Glomerular endothelial cell (primary cell): ENCODE data around the gene PLPPR2. TPM values are rescaled to one million over a fixed set of nuclear protein-coding genes. Genes with fewer than 3 reads are reported as not detected.
"Not testable (repeated sequence)": the region's sequence is repeated elsewhere in the genome, so short reads cannot be mapped to it uniquely, and the experiment has no call there.

Experiments used
- DNase-seq: peaks from one replicate; pipeline ENCODE4 v3.0.0-alpha.2; 2011; ENCODE audit warnings: low read depth, low spot score; ENCODE audit errors: extremely low read depth
- total RNA-seq: library from RNA; depleted of rRNA; stranded (reverse); fragments of >200 nt; gene quantifications from 2 replicates; pipeline ENCODE4 v1.2.3, GENCODE V29; 2015

Gene PLPPR2
- total RNA-seq, 1 donor from 2014 or later, result 47.7 TPM

DNA sequence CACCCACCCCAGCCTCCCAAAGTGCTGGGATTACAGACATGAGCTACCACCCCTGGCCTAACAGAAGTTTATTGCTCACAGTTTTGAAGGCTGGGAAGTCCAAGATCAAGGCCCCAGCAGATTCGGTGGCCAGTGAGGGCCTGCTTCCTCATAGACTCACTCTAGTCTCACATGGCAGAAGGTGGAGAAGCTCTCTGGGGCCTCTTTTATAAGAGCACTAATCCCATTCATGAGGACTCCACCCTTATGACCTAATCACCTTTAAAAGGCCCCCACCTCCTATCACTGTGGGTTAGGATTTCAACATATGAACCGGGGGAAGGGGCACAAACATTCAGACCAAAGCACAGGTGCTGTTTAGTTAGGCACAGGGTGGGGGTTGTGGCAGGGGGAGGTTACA lies 12.3 kb downstream of the PLPPR2 start:
- no peak for DNase-seq

DNA sequence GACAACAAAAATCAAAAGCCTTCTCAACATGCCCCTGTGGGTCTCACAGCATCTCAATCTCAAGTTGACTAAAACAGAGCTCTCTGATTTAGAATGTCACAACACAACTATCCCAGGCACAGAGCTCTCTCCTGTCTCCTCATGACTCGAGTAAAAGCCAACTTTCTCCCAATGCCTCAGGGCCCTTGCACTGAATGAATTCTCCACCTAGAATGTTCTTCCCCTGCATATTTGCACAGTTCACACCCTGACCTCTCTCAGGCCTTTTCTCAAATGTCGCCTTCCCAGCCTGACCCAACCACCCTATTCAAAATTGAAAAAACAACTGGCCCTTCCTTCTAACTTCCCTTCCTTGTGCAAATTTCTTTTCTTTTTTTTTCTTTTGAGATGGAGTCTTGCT lies 15.5 kb downstream of the PLPPR2 start:
- no peak for DNase-seq

- no peak for DNase-seq
Measured at GRCh38 chr19:11373166-11373884, 18.1 kb downstream of the PLPPR2 start.

DNA sequence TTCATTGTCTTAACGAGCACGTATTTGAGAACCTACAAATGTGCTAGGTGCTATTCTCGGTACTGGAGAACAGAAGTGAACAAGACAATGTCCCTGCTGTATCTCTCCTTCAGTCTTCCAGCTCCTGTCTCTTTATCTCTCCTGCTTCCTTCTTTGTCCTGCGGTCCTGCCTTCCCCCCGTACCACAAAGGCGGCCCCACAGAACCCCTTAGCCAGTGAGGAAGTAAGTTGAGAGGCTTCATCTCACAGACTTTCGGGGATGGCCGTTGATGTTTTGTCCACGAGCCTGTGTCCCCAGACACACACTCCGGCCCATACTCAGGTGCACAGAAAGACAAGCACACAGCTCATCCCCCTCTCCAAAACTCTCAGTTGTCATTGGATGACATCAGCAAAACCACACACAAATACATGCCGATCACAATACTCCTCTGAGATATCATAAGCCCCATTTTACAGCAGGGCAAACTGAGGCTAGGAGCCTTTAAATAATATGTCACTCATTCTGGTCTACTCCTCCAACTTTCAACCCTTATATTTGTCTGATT lies 18.7 kb downstream of the PLPPR2 start:
- DNase-seq, result no peak

GRCh38 chr19:11374433-11375142 lies 19.4 kb downstream of the PLPPR2 start, which contains the start of gene SWSAP1:
Gene SWSAP1, plus strand, starts transcription at chr19:11374666. Its CDS starts 15 bp downstream, at chr19:11374681.
- DNase-seq, result peak; percentile 97

GRCh38 chr19:11375143-11375948 lies 20.1 kb downstream of the PLPPR2 start:
- DNase-seq, result no peak

DNA sequence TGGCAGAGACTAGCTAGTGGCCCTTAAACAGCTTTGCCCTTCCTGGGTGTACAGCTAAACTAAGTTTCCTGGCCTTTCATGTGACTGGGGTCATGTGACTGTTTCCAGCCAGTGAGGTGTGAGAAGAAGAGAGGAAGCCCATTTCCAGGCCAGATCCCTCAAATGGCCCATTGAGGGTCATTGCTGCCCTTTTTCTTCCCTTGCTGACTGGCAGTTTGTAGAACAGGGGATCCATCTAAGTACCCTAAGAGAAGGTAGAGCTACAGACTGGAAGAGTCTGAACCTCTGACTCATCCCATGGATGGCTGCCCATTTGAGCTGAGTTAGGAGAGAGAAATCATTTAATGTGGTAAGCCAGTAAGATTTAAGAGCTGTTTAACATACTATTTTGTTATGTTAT lies 22.0 kb downstream of the PLPPR2 start:
- no peak for DNase-seq

DNA sequence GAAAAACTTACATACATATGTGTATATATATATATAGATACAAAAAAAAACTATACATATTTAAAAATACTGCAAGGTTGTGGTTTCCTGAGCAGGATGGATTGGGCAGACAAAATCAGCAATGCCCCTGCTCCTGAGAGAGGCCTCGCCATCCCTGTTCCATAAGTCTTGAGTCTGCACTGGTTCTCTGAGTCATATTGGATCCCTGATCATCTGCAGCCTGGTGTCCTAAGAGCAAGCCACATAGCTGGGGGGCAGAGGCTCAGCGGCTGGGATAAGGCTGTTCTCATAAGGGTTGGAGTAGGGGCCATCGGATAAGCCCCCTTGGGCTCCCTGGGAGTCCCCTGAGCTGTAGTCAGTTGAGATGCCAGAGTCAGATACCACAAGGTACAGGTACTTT lies 22.5 kb downstream of the PLPPR2 start:
- DNase-seq, result no peak

DNA sequence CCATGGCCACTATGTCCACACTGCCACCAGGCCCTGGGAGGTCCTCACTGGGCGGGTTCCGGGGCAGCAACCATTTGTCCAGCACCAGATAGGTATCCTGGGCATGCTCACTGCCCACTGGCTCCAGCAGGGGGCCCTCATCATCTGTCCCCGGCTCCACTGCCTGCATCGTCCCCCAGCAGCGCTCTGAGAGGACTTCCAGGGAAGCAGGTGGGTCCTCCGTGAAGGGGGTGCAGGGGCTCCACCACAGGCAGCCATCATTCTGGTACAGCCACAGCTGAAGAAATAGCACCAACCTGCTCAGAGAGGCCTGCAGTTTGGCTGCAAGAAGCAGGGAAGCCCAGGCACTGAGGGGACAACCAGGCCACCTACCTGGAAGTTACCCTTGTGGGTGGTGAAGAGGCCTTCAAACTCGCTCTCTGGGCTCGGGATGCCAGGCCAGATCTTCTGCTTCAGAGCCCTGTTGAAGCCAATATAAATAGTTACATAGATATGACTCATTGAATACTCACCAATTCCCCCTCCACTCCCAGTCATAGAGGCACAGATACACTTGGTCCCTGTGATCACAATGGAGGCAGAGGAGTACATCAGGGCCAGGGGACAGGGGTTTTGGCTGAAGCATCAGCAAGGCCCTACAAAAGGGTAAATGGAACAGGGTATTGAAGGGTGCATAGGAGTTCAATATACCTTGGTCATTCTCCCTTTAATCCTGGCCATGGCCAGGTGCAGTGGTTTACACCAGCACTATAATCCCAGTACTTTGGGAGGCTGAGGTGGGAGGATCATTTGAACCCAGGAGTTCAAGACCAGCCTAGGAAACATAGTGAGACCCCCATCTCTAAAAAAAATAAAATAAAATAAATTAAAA lies 23.3 kb downstream of the PLPPR2 start:
- DNase-seq, result no peak

GRCh38 chr19:11379269-11379845 lies 24.1 kb downstream of the PLPPR2 start:
- DNase-seq, result not testable (repeated sequence)

GRCh38 chr19:11379857-11380350 lies 24.7 kb downstream of the PLPPR2 start:
- no peak for DNase-seq

DNA sequence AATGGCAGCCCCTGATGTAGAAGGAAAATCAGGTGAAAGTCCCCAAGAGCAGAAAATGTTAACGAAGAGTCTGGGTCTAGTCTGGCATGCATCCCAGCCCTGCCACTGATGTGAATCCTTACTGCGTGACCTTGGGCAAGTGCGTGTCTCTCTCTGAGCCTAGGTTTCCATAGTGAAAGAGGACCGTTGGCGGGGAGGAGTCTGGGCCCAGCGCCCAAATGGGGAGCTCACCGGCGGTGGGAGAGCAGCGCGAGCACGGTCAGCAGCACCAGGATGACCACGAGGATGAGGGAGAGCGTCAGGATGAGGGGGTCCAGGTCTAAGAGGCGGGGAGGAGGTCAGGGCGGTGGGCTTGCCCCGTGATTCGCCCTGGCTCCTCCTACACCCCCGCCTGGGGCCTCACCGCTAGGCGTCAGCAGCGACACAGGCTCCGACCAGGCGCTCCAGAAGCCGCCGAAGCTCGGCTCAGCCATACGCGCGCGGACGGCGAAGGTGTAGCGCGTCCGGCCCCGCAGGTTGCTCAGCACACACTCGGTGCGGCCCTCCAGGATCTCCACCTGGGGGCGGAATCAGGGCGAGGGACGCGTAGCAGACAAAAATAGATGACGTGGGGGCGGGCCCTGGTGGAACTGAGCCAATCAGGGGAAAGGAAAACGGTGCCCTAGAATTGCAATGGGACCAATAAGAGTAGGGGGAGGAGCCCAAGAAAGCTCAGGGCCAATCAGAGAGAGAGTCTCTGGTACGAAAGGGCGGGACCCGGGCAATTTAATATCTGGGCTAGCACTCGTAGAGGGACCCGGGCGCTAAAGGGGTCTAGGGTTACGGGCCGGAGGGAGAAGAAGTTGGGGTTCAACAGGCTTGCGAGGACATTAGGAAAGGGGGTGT lies 25.7 kb downstream of the PLPPR2 start:
- DNase-seq, result no peak

GRCh38 chr19:11382898-11383705 lies 27.9 kb downstream of the PLPPR2 start:
- no peak for DNase-seq

- no peak for DNase-seq
Measured at GRCh38 chr19:11383706-11384048, 28.4 kb downstream of the PLPPR2 start.

GRCh38 chr19:11384778-11385129 lies 29.5 kb downstream of the PLPPR2 start:
- DNase-seq, result no peak

DNA sequence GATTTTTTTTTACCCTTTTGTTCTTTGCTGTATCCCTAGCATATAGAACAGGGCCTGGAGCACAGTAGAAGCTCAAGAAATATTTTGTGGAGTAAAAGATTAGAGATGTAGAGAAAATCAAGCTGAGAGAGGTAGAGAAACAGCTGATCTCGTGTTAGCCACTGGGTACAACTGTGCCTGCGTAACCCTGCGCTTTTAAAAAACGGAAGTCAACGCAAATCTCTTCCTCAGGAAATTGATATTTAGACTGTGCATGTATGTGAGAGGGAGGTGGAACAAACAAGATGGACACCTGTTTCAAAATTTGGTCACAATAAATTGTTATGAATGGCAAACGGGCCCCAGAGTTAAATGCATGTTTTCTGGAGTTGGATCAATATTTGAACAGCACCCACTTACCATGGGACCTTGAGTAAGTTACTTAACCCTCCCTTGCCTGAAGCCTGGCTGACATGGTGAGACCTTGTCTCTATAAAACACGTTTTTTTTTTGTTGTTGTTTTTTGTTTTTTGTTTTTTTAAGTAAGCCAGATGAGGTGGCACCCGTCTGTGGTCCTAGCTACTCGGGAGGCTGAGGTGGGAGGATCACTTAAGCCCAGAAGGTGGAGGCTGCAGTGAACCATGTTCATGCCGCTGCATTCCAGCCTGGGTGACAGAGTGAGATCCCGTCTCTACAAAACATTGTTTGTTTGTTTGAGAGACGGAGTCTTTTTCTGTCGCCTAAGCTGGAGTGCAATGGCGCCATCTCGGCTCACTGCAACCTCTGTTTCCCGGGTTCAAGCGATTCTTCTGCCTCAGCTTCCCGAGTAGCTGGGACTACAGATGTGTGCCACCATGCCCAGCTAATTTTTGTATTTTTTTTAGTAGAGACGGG lies 32.2 kb downstream of the PLPPR2 start:
- no peak for DNase-seq

GRCh38 chr19:11390359-11390758 lies 35.1 kb downstream of the PLPPR2 start:
- no peak for DNase-seq
